Smooth muscle cell (in vitro differentiated cells): Measurements from ENCODE around the gene S100A8. TPM values are rescaled to one million over a fixed set of nuclear protein-coding genes. Genes with fewer than 3 reads are reported as not detected.

ENCODE experiments used
- DNase-seq: peaks from one replicate; lab custom pipeline; 2025; ENCODE audit not compliant: unreplicated experiment; lab: John Stamatoyannopoulos, UW
- H2AFZ ChIP-seq: fragments of 200-600 bp; sonication (generic); 2 replicates; pipeline ENCODE4 v1.6.0; 2016; ENCODE audit warnings: antibody characterized with exemption, low read depth, mild to moderate bottlenecking
- H3F3A ChIP-seq: fragments of 200-600 bp; sonication (generic); 2 replicates; pipeline ENCODE4 v1.6.0; 2017; ENCODE audit warnings: antibody characterized with exemption, low read depth
- H3K27ac ChIP-seq: fragments of 200-600 bp; sonication (generic); 2 replicates; pipeline ENCODE4 v1.5.1; 2016; ENCODE audit warnings: low read depth, mild to moderate bottlenecking
- H3K27me3 ChIP-seq: fragments of 200-600 bp; sonication (generic); 2 replicates; pipeline ENCODE4 v1.6.1; 2016; ENCODE audit warnings: low read depth, mild to moderate bottlenecking
- H3K36me3 ChIP-seq: fragments of 200-600 bp; sonication (generic); 2 replicates; pipeline ENCODE4 v1.5.1; 2016; ENCODE audit warnings: low read depth
- H3K4me1 ChIP-seq: fragments of 200-600 bp; sonication (generic); 2 replicates; pipeline ENCODE4 v1.5.1; 2016; ENCODE audit warnings: low read depth
- H3K4me2 ChIP-seq: fragments of 200-600 bp; sonication (generic); 2 replicates; pipeline ENCODE4 v1.6.0; 2016; ENCODE audit warnings: mild to moderate bottlenecking
- H3K4me3 ChIP-seq: fragments of 200-600 bp; sonication (generic); 2 replicates; pipeline ENCODE4 v1.5.1; 2016; ENCODE audit warnings: mild to moderate bottlenecking
- H3K79me2 ChIP-seq: fragments of 200-600 bp; sonication (generic); 2 replicates; pipeline ENCODE4 v1.6.0; 2016; ENCODE audit warnings: low read depth, mild to moderate bottlenecking
- H3K9ac ChIP-seq: fragments of 200-600 bp; sonication (generic); 2 replicates; pipeline ENCODE4 v1.6.0; 2016; ENCODE audit warnings: low read depth
- H3K9me3 ChIP-seq: fragments of 200-600 bp; sonication (generic); replicated peaks from 2 replicates; pipeline ENCODE4 v1.5.1; 2016; ENCODE audit warnings: low read depth
- H4K20me1 ChIP-seq: fragments of 200-600 bp; sonication (generic); 2 replicates; pipeline ENCODE4 v1.6.0; 2016; ENCODE audit warnings: low read depth
- CTCF ChIP-seq: fragments of 200-600 bp; sonication (generic); IDR thresholded peaks from 2 replicates; pipeline ENCODE4 v1.5.1; 2017; ENCODE audit warnings: borderline replicate concordance, mild to moderate bottlenecking, antibody characterized with exemption; ENCODE audit not compliant: insufficient read depth, poor library complexity, severe bottlenecking
- WGBS: methylation state at CpG from one replicate; pipeline ENCODE4 v1.1.7; 2016; ENCODE audit warnings: low lambda C conversion rate; 5-methylcytosine and 5-hydroxymethylcytosine counted together
- polyA plus RNA-seq: library from polyadenylated mRNA; unstranded; fragments of >200 nt; fragmentation: Nextera tagmentation; extraction: Ambion mirVana; gene quantifications from 2 replicates; pipeline ENCODE4 v1.2.1, GENCODE V29; 2016
- total RNA-seq: library from RNA; depleted of rRNA; stranded (reverse); fragments of >200 nt; gene quantifications from 2 replicates; pipeline ENCODE4 v1.2.3, GENCODE V29; 2014

The S100A8 gene
- total and polyA plus RNA-seq, 2 experiments from 2014 or later: 0.79 TPM; not detected in 1

- H3K4me3 ChIP-seq: no peak overlapping the region
- H3K36me3 ChIP-seq: no peaks in the 10 kb centered on the region
- WGBS: 46% methylated on average over 10 of the region's 10 CpGs
- no peak overlapping the region for H3K4me2 ChIP-seq
- H3F3A ChIP-seq: no peaks in the 10 kb centered on the region
- H3K27ac ChIP-seq: no peak overlapping the region
- no peaks in the 10 kb centered on the region for H3K79me2 ChIP-seq
- H3K9me3 ChIP-seq: no peaks in the 10 kb centered on the region
- no peaks in the 10 kb centered on the region for H4K20me1 ChIP-seq
- no peaks in the 10 kb centered on the region for H3K4me1 ChIP-seq
- H3K27me3 ChIP-seq: peaks cover 7% of the 10 kb centered on the region
- DNase-seq: no peak
- peak; percentile 34 for TF ChIP-seq CTCF
- H3K9ac ChIP-seq: no peak overlapping the region
- no peak overlapping the region for H2AFZ ChIP-seq
Measured at GRCh38 chr1:153355445-153356071, 35.3 kb downstream of the S100A8 start.

GRCh38 chr1:153354515-153355193, 36.2 kb downstream of the S100A8 start:
- DNase-seq: no peak
- H3K27ac ChIP-seq: no peak overlapping the region
- H4K20me1 ChIP-seq: no peaks in the 10 kb centered on the region
- H3K4me2 ChIP-seq: no peak overlapping the region
- no peaks in the 10 kb centered on the region for H3K4me1 ChIP-seq
- 79% methylated on average over 8 of the region's 8 CpGs for WGBS
- TF ChIP-seq CTCF: no peak
- H3K36me3 ChIP-seq: no peaks in the 10 kb centered on the region
- peaks cover 14% of the 10 kb centered on the region for H3K27me3 ChIP-seq
- no peaks in the 10 kb centered on the region for H3K9me3 ChIP-seq
- no peak overlapping the region for H3K9ac ChIP-seq
- no peaks in the 10 kb centered on the region for H3F3A ChIP-seq
- H2AFZ ChIP-seq: no peak overlapping the region
- H3K79me2 ChIP-seq: no peaks in the 10 kb centered on the region
- no peak overlapping the region for H3K4me3 ChIP-seq

GRCh38 chr1:153353226-153353947, 37.5 kb downstream of the S100A8 start:
- Histone ChIP-seq H2AFZ (no peak overlapping the region), H3K27ac (no peak overlapping the region), H3K9ac (no peak overlapping the region), H3K36me3 (no peaks in the 10 kb centered on the region), H4K20me1 (no peaks in the 10 kb centered on the region), H3K4me2 (no peak overlapping the region), H3K9me3 (no peaks in the 10 kb centered on the region), H3F3A (no peaks in the 10 kb centered on the region), H3K4me1 (no peaks in the 10 kb centered on the region), H3K79me2 (no peaks in the 10 kb centered on the region), H3K27me3 (peaks cover 14% of the 10 kb centered on the region), H3K4me3 (no peak overlapping the region)
- TF ChIP-seq CTCF: peak; percentile 34
- WGBS: 77% methylated on average over 7 of the region's 7 CpGs
- DNase-seq: no peak
